Astrocyte (in vitro differentiated cells and primary cell): ENCODE data around the gene KIAA1671. TPM values are rescaled to one million over a fixed set of nuclear protein-coding genes. Genes with fewer than 3 reads are reported as not detected.

Source experiments
- DNase-seq: peaks from one replicate; pipeline ENCODE4 v3.0.0-alpha.2; 2010; ENCODE audit warnings: low read depth
- FAIRE-seq: peaks from 2 replicates; lab custom pipeline; 2011; peaks lifted over from hg19 to GRCh38; lab: Jason Lieb, UNC
- H2AFZ ChIP-seq: 2 replicates; pipeline ENCODE4 v1.6.0; 2012; ENCODE audit warnings: low read depth, low read length, inconsistent platforms
- H3K27ac ChIP-seq: 2 replicates; pipeline ENCODE4 v1.5.1; 2011; ENCODE audit warnings: low read depth, low read length, inconsistent platforms
- H3K27me3 ChIP-seq: 2 replicates; pipeline ENCODE4 v1.6.0; 2011; ENCODE audit warnings: low read length, inconsistent platforms; ENCODE audit not compliant: insufficient read depth
- H3K36me3 ChIP-seq: 2 replicates; pipeline ENCODE4 v1.5.1; 2011; ENCODE audit warnings: low read length, inconsistent platforms; ENCODE audit not compliant: insufficient read depth
- H3K4me1 ChIP-seq: 2 replicates; pipeline ENCODE4 v1.5.1; 2011; ENCODE audit warnings: low read length, inconsistent platforms; ENCODE audit not compliant: insufficient read depth
- H3K4me2 ChIP-seq: 2 replicates; pipeline ENCODE4 v1.6.0; 2012; ENCODE audit warnings: low read length, inconsistent platforms
- H3K4me3 ChIP-seq: 2 replicates; pipeline ENCODE4 v1.5.1; 2011; ENCODE audit warnings: low read depth, mild to moderate bottlenecking, low read length, inconsistent platforms; ENCODE audit not compliant: insufficient read depth
- H3K79me2 ChIP-seq: 2 replicates; pipeline ENCODE4 v1.6.0; 2012; ENCODE audit warnings: mild to moderate bottlenecking, low read length, inconsistent platforms; ENCODE audit not compliant: insufficient read depth
- H3K9ac ChIP-seq: 2 replicates; pipeline ENCODE4 v1.6.0; 2012; ENCODE audit warnings: mild to moderate bottlenecking, low read length, inconsistent platforms
- H3K9me3 ChIP-seq: 2 replicates; pipeline ENCODE4 v1.5.1; 2012; ENCODE audit warnings: low read depth, mild to moderate bottlenecking, low read length, inconsistent platforms; ENCODE audit not compliant: insufficient read depth
- H4K20me1 ChIP-seq: 2 replicates; pipeline ENCODE4 v1.6.0; 2012; ENCODE audit warnings: low read length, inconsistent platforms; ENCODE audit not compliant: insufficient read depth
- H3K27ac Mint-ChIP-seq: one replicate; pipeline ENCODE4 v1.8.0; 2021; ENCODE audit warnings: mild to moderate bottlenecking, mixed read lengths; ENCODE audit not compliant: unreplicated experiment
- H3K27me3 Mint-ChIP-seq: one replicate; pipeline ENCODE4 v1.8.0; 2021; ENCODE audit warnings: low read depth, mixed read lengths; ENCODE audit not compliant: unreplicated experiment
- H3K36me3 Mint-ChIP-seq: one replicate; pipeline ENCODE4 v1.8.0; 2021; ENCODE audit warnings: low read depth, mixed read lengths; ENCODE audit not compliant: unreplicated experiment
- H3K4me1 Mint-ChIP-seq: one replicate; pipeline ENCODE4 v1.8.0; 2021; ENCODE audit warnings: low read depth, mixed read lengths; ENCODE audit not compliant: unreplicated experiment
- H3K4me3 Mint-ChIP-seq: one replicate; pipeline ENCODE4 v1.8.0; 2021; ENCODE audit warnings: mild to moderate bottlenecking, moderate library complexity, mixed read lengths; ENCODE audit not compliant: unreplicated experiment
- H3K9me3 Mint-ChIP-seq: one replicate; pipeline ENCODE4 v1.8.0; 2021; ENCODE audit warnings: mild to moderate bottlenecking, mixed read lengths; ENCODE audit not compliant: unreplicated experiment
- CTCF ChIP-seq: IDR thresholded peaks from 2 replicates; pipeline ENCODE4 v1.5.1; 2011; ENCODE audit warnings: low read depth, mild to moderate bottlenecking, inconsistent platforms, low read length, moderate library complexity; ENCODE audit not compliant: insufficient read depth
- EZH2 ChIP-seq: IDR thresholded peaks from 2 replicates; pipeline ENCODE4 v1.6.1; 2012; ENCODE audit warnings: mild to moderate bottlenecking, low read length, inconsistent platforms; ENCODE audit not compliant: insufficient read depth
- total RNA-seq: library from RNA; stranded (reverse); gene quantifications from 2 replicates; pipeline ENCODE4 v1.2.1, GENCODE V29; 2021

The KIAA1671 gene
- total RNA-seq, 1 donor from 2014 or later, result 28.4 TPM

- no peak overlapping the region for H3K4me3 Mint-ChIP-seq
- H3K36me3 ChIP-seq, result no peaks in the 10 kb centered on the region
- no peaks in the 10 kb centered on the region for H4K20me1 ChIP-seq
- no peak for FAIRE-seq
- no peak overlapping the region for H3K27ac Mint-ChIP-seq
- H3K27me3 Mint-ChIP-seq, result no peaks in the 10 kb centered on the region
- peaks cover 9% of the 10 kb centered on the region for H3K4me1 Mint-ChIP-seq
- no peaks in the 10 kb centered on the region for H3K9me3 ChIP-seq
- no peak overlapping the region for H3K4me2 ChIP-seq
- H3K79me2 ChIP-seq, result no peaks in the 10 kb centered on the region
- TF ChIP-seq EZH2 (no peak), CTCF (no peak)
- no peaks in the 10 kb centered on the region for H3K4me1 ChIP-seq
- peaks cover 9% of the 10 kb centered on the region for H3K36me3 Mint-ChIP-seq
- no peaks in the 10 kb centered on the region for H3K9me3 Mint-ChIP-seq
- no peak overlapping the region for H3K27ac ChIP-seq
- no peak overlapping the region for H3K9ac ChIP-seq
- no peaks in the 10 kb centered on the region for H3K27me3 ChIP-seq
- H2AFZ ChIP-seq, result no peak overlapping the region
- no peak overlapping the region for H3K4me3 ChIP-seq
- DNase-seq, result no peak
These were observed 110.0 kb downstream of the KIAA1671 start for GRCh38 chr22:25062386-25063085.

- Histone ChIP-seq H4K20me1 (no peaks in the 10 kb centered on the region), H3K79me2 (no peaks in the 10 kb centered on the region), H3K4me2 (no peak overlapping the region), H3K9me3 (no peaks in the 10 kb centered on the region), H3K9ac (no peak overlapping the region), H3K4me3 (no peak overlapping the region), H2AFZ (no peak overlapping the region), H3K27ac (no peak overlapping the region), H3K36me3 (no peaks in the 10 kb centered on the region), H3K4me1 (no peaks in the 10 kb centered on the region), H3K27me3 (peaks cover 2% of the 10 kb centered on the region)
- no peaks in the 10 kb centered on the region for H3K27me3 Mint-ChIP-seq
- FAIRE-seq, result no peak
- no peak overlapping the region for H3K4me3 Mint-ChIP-seq
- no peak for DNase-seq
- no peak for TF ChIP-seq EZH2
- TF ChIP-seq CTCF, result no peak
- no peak overlapping the region for H3K27ac Mint-ChIP-seq
- H3K4me1 Mint-ChIP-seq, result peaks cover 7% of the 10 kb centered on the region
- peaks cover 9% of the 10 kb centered on the region for H3K36me3 Mint-ChIP-seq
- H3K9me3 Mint-ChIP-seq, result no peaks in the 10 kb centered on the region
These were observed 112.5 kb downstream of the KIAA1671 start for GRCh38 chr22:25064894-25065560.
